Measurements from ENCODE around the gene LTA4H.

LTA4H gene

DNA sequence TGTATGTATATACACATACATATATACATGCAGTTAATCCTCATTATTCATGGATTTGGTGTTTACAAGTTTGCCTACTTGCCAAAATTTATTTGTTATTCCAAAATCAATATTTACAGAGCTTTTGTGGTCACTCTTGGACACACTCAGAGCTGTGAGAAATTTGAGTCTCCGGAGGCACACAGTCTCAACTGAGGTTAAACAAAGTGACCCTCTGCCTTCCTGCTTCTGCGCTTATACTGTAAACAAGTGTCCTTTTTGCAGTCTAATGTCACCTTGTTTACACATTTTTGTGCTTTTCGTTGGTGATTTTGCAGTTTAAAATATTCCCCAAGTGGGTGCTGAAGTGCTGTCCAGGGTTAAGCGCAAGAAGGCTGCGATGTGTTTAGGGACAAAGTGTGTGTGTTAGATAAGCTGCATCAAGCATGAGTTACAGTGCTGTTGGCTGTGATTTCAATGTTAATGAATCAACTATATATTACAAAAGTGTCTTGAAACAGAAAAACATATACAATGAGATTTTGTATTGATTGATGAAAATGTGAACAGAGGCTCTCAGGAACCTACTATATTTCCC is 13.1 kb upstream of the LTA4H start:
- Histone ChIP-seq H2BK5ac (ENCODE audit: low read length) (no peak overlapping the region), H3K18ac (ENCODE audit: low read length) (no peak overlapping the region), H3K27me3 (ENCODE audit: insufficient read depth, low read length, poor library complexity) (no peaks in the 10 kb centered on the region), H4K5ac (ENCODE audit: low read length) (no peak overlapping the region), H3K36me3 (ENCODE audit: control insufficient read depth, insufficient read depth, low read length) (no peaks in the 10 kb centered on the region), H2BK15ac (replicated peaks; ENCODE audit: low read depth) (no peak overlapping the region), H2AK5ac (ENCODE audit: low read length) (no peak overlapping the region), H3K79me1 (ENCODE audit: low read length) (no peaks in the 10 kb centered on the region), H3K9ac (ENCODE audit: low read length) (no peak overlapping the region), H3K23ac (ENCODE audit: low read length) (no peak overlapping the region), H4K8ac (ENCODE audit: low read depth, low read length) (no peak overlapping the region), H2BK120ac (ENCODE audit: low read depth, low read length) (no peak overlapping the region), H3K56ac (ENCODE audit: low read length) (no peak overlapping the region), H3K4me2 (ENCODE audit: low read length) (no peak overlapping the region), H3K4ac (ENCODE audit: low read depth, low read length) (no peak overlapping the region), H3K79me2 (ENCODE audit: control insufficient read depth, insufficient read depth, low read length) (no peaks in the 10 kb centered on the region), H3K27ac (ENCODE audit: low read depth, low read length) (no peak overlapping the region), H3K4me3 (ENCODE audit: low read length) (no peak overlapping the region), H3K4me1 (ENCODE audit: control insufficient read depth, low read depth, low read length) (no peaks in the 10 kb centered on the region)
- DNase-seq: no peak
- no CpG with 5 or more reads among the region's 5 CpGs for WGBS (ENCODE audit: extremely low coverage, insufficient coverage, low lambda C conversion rate)

DNA sequence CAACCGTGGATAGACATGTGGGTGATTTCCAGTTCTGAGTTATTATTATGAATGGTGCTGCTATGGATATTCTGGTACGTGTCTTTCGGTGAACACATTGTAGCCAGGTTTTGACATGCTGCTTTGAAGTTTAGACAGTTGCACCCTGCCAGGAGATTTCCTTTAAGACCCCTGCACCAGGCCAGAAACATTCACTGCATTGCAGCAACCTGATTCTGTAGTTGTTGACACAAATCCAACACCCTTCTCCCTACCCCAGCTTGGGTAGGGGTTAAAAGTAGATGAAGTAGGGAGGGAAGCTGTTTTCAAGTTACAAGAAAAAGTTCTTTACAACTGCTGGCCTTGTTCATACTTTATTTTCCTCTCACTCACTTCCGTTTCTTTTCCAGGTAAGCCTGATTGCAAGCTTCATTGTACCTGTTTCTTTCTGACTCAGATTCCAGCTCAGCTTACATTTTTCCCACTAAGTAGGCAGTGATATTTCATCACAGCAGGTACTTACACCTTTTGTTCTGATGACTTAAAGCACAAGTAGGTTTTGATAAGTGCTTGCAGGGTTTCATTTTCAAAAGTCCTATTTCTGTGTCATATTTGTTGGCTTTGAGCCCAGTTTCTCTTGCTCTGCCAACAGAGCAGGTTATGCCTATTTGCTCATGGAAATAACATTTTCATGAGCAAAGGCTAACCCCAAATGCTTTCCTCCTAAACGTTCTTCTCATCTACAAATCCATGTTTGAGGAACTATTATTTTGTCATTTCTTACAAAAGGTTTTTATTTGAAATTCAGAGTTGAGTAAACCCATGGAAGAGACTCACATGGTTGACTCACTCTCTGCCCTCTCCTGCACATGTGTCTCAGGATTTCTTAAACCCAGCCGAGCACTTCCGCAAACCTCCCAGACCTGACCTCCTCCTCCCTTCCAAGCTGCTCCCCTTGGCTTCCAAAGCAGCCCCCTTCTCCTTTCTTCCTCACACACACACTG is 12.1 kb upstream of the LTA4H start:
- Histone ChIP-seq H3K18ac (ENCODE audit: low read length) (no peak overlapping the region), H3K9ac (ENCODE audit: low read length) (no peak overlapping the region), H4K8ac (ENCODE audit: low read depth, low read length) (no peak overlapping the region), H3K79me1 (ENCODE audit: low read length) (no peaks in the 10 kb centered on the region), H2BK5ac (ENCODE audit: low read length) (no peak overlapping the region), H3K56ac (ENCODE audit: low read length) (no peak overlapping the region), H3K27me3 (ENCODE audit: insufficient read depth, low read length, poor library complexity) (no peaks in the 10 kb centered on the region), H3K4me2 (ENCODE audit: low read length) (no peak overlapping the region), H3K4me3 (ENCODE audit: low read length) (no peak overlapping the region), H3K23ac (ENCODE audit: low read length) (peak overlapping the region; percentile 9), H2BK15ac (replicated peaks; ENCODE audit: low read depth) (no peak overlapping the region), H4K5ac (ENCODE audit: low read length) (no peak overlapping the region), H3K27ac (ENCODE audit: low read depth, low read length) (no peak overlapping the region), H2AK5ac (ENCODE audit: low read length) (no peak overlapping the region), H3K4me1 (ENCODE audit: control insufficient read depth, low read depth, low read length) (no peaks in the 10 kb centered on the region), H2BK120ac (ENCODE audit: low read depth, low read length) (no peak overlapping the region), H3K36me3 (ENCODE audit: control insufficient read depth, insufficient read depth, low read length) (no peaks in the 10 kb centered on the region), H3K79me2 (ENCODE audit: control insufficient read depth, insufficient read depth, low read length) (no peaks in the 10 kb centered on the region), H3K4ac (ENCODE audit: low read depth, low read length) (no peak overlapping the region)
- WGBS (ENCODE audit: extremely low coverage, insufficient coverage, low lambda C conversion rate): no CpG with 5 or more reads among the region's 7 CpGs
- no peak for DNase-seq

DNA sequence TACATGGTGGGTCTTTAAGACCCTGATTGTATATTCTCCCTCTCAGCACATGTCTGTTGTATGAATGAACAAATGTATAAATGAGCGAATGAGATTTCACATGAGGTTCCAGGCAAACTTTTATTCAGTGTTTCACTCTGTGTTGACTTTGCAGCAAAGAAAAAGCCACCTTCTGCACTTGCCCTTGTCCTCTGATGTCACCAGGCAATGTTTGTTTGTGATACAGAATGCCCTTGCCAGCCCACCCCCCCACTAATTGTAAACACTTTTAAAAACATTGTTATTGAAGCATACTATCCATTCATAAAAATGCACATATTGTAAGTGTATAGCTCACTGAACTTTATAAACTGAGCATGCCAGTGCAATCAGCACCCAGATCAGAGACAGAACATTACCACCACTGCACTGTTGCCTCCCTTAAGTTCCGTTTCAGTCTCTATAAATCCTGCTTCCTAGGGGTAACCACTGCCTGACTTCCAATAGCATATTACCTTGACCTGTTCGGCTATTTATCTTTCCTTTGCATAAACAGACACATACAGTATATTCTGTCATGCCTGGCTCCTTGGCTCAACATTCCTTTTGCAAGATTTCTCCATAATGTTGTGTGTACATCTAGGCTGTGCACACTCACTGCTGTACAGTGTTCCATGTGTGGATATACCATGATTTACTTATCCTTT is 11.3 kb upstream of the LTA4H start:
- no peak for DNase-seq
- Histone ChIP-seq H3K4ac (ENCODE audit: low read depth, low read length) (no peak overlapping the region), H3K27me3 (ENCODE audit: insufficient read depth, low read length, poor library complexity) (no peaks in the 10 kb centered on the region), H3K18ac (ENCODE audit: low read length) (no peak overlapping the region), H3K4me3 (ENCODE audit: low read length) (no peak overlapping the region), H2BK5ac (ENCODE audit: low read length) (no peak overlapping the region), H4K8ac (ENCODE audit: low read depth, low read length) (no peak overlapping the region), H3K56ac (ENCODE audit: low read length) (no peak overlapping the region), H2BK120ac (ENCODE audit: low read depth, low read length) (no peak overlapping the region), H2AK5ac (ENCODE audit: low read length) (no peak overlapping the region), H4K5ac (ENCODE audit: low read length) (no peak overlapping the region), H3K9ac (ENCODE audit: low read length) (no peak overlapping the region), H3K27ac (ENCODE audit: low read depth, low read length) (no peak overlapping the region), H3K79me1 (ENCODE audit: low read length) (no peaks in the 10 kb centered on the region), H2BK15ac (replicated peaks; ENCODE audit: low read depth) (no peak overlapping the region), H3K79me2 (ENCODE audit: control insufficient read depth, insufficient read depth, low read length) (no peaks in the 10 kb centered on the region), H3K4me1 (ENCODE audit: control insufficient read depth, low read depth, low read length) (no peaks in the 10 kb centered on the region), H3K4me2 (ENCODE audit: low read length) (no peak overlapping the region), H3K36me3 (ENCODE audit: control insufficient read depth, insufficient read depth, low read length) (no peaks in the 10 kb centered on the region), H3K23ac (ENCODE audit: low read length) (peak overlapping the region; percentile 9)
- WGBS (ENCODE audit: extremely low coverage, insufficient coverage, low lambda C conversion rate): no CpG with 5 or more reads among the region's 3 CpGs

DNA sequence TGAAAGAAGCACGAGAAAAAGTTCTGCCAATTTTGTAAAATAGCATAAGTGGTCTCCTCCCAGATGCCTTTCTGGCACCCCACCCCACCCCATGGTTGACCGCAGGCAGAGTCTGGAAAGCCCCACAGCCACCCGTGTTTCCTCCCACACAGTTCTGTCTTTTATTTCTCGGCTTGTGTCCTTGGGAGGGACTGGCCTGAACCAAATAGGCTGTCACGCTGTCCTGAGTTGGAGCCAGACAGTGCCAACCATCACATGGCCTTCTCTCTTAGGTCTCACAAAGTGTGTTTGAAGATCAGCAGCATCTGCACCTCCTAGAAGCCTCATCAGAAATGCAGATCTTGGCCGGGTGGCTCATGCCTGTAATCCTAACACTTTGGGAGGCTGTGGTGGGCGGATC is 10.2 kb upstream of the LTA4H start:
- H3K9ac ChIP-seq (ENCODE audit: low read length): no peak overlapping the region
- no peak overlapping the region for H3K4ac ChIP-seq (ENCODE audit: low read depth, low read length)
- H3K36me3 ChIP-seq (ENCODE audit: control insufficient read depth, insufficient read depth, low read length): no peaks in the 10 kb centered on the region
- H3K27ac ChIP-seq (ENCODE audit: low read depth, low read length): no peak overlapping the region
- H4K8ac ChIP-seq (ENCODE audit: low read depth, low read length): no peak overlapping the region
- no peaks in the 10 kb centered on the region for H3K4me1 ChIP-seq (ENCODE audit: control insufficient read depth, low read depth, low read length)
- H3K79me1 ChIP-seq (ENCODE audit: low read length): no peaks in the 10 kb centered on the region
- no peak overlapping the region for H3K4me3 ChIP-seq (ENCODE audit: low read length)
- no peak overlapping the region for H2BK5ac ChIP-seq (ENCODE audit: low read length)
- H3K4me2 ChIP-seq (ENCODE audit: low read length): no peak overlapping the region
- no peak overlapping the region for H2BK15ac ChIP-seq (replicated peaks; ENCODE audit: low read depth)
- H3K23ac ChIP-seq (ENCODE audit: low read length): no peak overlapping the region
- H3K79me2 ChIP-seq (ENCODE audit: control insufficient read depth, insufficient read depth, low read length): no peaks in the 10 kb centered on the region
- no peak overlapping the region for H3K56ac ChIP-seq (ENCODE audit: low read length)
- no peak overlapping the region for H4K5ac ChIP-seq (ENCODE audit: low read length)
- no peaks in the 10 kb centered on the region for H3K27me3 ChIP-seq (ENCODE audit: insufficient read depth, low read length, poor library complexity)
- H2BK120ac ChIP-seq (ENCODE audit: low read depth, low read length): no peak overlapping the region
- WGBS (ENCODE audit: extremely low coverage, insufficient coverage, low lambda C conversion rate): no CpG with 5 or more reads among the region's 7 CpGs
- H3K18ac ChIP-seq (ENCODE audit: low read length): no peak overlapping the region
- no peak for DNase-seq
- H2AK5ac ChIP-seq (ENCODE audit: low read length): no peak overlapping the region

DNA sequence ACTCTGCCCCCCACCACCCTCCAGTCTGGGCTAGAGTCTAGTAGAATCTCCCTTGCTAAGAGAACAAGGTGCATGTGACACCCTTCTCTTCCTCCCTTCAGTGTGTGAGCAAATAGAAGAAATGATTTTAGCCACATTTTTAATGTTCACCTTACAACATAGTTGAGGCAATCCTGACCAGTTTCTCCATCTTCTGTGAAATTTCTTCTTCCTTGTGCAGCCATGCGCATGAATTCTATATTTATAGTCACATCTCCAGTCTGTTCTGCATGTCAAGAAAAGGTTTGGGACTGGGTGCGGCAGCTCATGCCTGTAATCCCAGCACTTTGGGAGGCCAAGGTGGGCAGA is 9.5 kb upstream of the LTA4H start:
- H3K4ac ChIP-seq (ENCODE audit: low read depth, low read length): no peak overlapping the region
- no peaks in the 10 kb centered on the region for H3K4me1 ChIP-seq (ENCODE audit: control insufficient read depth, low read depth, low read length)
- no peaks in the 10 kb centered on the region for H3K36me3 ChIP-seq (ENCODE audit: control insufficient read depth, insufficient read depth, low read length)
- H2BK15ac ChIP-seq (replicated peaks; ENCODE audit: low read depth): no peak overlapping the region
- H4K8ac ChIP-seq (ENCODE audit: low read depth, low read length): no peak overlapping the region
- DNase-seq: no peak
- H3K79me1 ChIP-seq (ENCODE audit: low read length): no peaks in the 10 kb centered on the region
- H3K27me3 ChIP-seq (ENCODE audit: insufficient read depth, low read length, poor library complexity): no peaks in the 10 kb centered on the region
- H2AK5ac ChIP-seq (ENCODE audit: low read length): no peak overlapping the region
- H3K27ac ChIP-seq (ENCODE audit: low read depth, low read length): no peak overlapping the region
- H3K79me2 ChIP-seq (ENCODE audit: control insufficient read depth, insufficient read depth, low read length): no peaks in the 10 kb centered on the region
- no peak overlapping the region for H2BK120ac ChIP-seq (ENCODE audit: low read depth, low read length)
- no peak overlapping the region for H4K5ac ChIP-seq (ENCODE audit: low read length)
- H3K4me3 ChIP-seq (ENCODE audit: low read length): no peak overlapping the region
- no peak overlapping the region for H3K56ac ChIP-seq (ENCODE audit: low read length)
- H3K9ac ChIP-seq (ENCODE audit: low read length): no peak overlapping the region
- no peak overlapping the region for H2BK5ac ChIP-seq (ENCODE audit: low read length)
- no peak overlapping the region for H3K18ac ChIP-seq (ENCODE audit: low read length)
- WGBS (ENCODE audit: extremely low coverage, insufficient coverage, low lambda C conversion rate): no CpG with 5 or more reads among the region's 2 CpGs
- H3K23ac ChIP-seq (ENCODE audit: low read length): no peak overlapping the region
- H3K4me2 ChIP-seq (ENCODE audit: low read length): no peak overlapping the region
